H9 (cell line): ENCODE results near the gene SMPX. TPM values are rescaled to one million over a fixed set of nuclear protein-coding genes. Genes with fewer than 3 reads are reported as not detected.

ENCODE experiments used
- DNase-seq: peaks from one replicate; pipeline ENCODE4 v3.0.0-alpha.2; 2017
- H2AFZ ChIP-seq: one replicate; pipeline ENCODE4 v1.6.1; 2013; ENCODE audit warnings: mild to moderate bottlenecking, low read length, control low read depth, moderate library complexity
- H2AK5ac ChIP-seq: 2 replicates; pipeline ENCODE4 v1.6.1; 2013; ENCODE audit warnings: low read length, control low read depth, mixed read lengths; ENCODE audit not compliant: insufficient read length
- H2BK120ac ChIP-seq: one replicate; pipeline ENCODE4 v1.6.1; 2013; ENCODE audit warnings: low read depth, mild to moderate bottlenecking, low read length, control low read depth, inconsistent platforms; ENCODE audit not compliant: poor library complexity, severe bottlenecking
- H2BK12ac ChIP-seq: 2 replicates; pipeline ENCODE4 v1.6.1; 2013; ENCODE audit warnings: low read length, control low read depth, mixed read lengths, low read depth; ENCODE audit not compliant: insufficient read length
- H2BK15ac ChIP-seq: 2 replicates; pipeline ENCODE4 v1.6.1; 2013; ENCODE audit warnings: low read depth, low read length, control low read depth
- H2BK20ac ChIP-seq: one replicate; pipeline ENCODE4 v1.6.1; 2013; ENCODE audit warnings: low read depth, mild to moderate bottlenecking, low read length, control low read depth, inconsistent platforms; ENCODE audit not compliant: poor library complexity, severe bottlenecking
- H2BK5ac ChIP-seq: 2 replicates; pipeline ENCODE4 v1.6.1; 2013; ENCODE audit warnings: low read length, control low read depth, mixed read lengths; ENCODE audit not compliant: insufficient read length
- H3K14ac ChIP-seq: 2 replicates; pipeline ENCODE4 v1.6.1; 2013; ENCODE audit warnings: low read length, control low read depth; ENCODE audit not compliant: insufficient read depth
- H3K18ac ChIP-seq: 2 replicates; pipeline ENCODE4 v1.6.1; 2013; ENCODE audit warnings: low read depth, mild to moderate bottlenecking, mixed read lengths, low read length, control low read depth; ENCODE audit not compliant: insufficient read length
- H3K23ac ChIP-seq: 2 replicates; pipeline ENCODE4 v1.6.1; 2013; ENCODE audit warnings: low read length, control low read depth, mixed read lengths, low read depth; ENCODE audit not compliant: insufficient read length
- H3K23me2 ChIP-seq: 2 replicates; pipeline ENCODE4 v1.6.1; 2013; ENCODE audit warnings: low read depth, mild to moderate bottlenecking, mixed read lengths, low read length, control low read depth; ENCODE audit not compliant: insufficient read length, poor library complexity, severe bottlenecking
- H3K27ac ChIP-seq: 2 replicates; pipeline ENCODE4 v1.5.1; 2013; ENCODE audit warnings: low read length, control low read depth, mixed read lengths, low read depth; ENCODE audit not compliant: insufficient read length
- H3K27me3 ChIP-seq: 2 replicates; pipeline ENCODE4 v1.6.1; 2013; ENCODE audit warnings: low read length, control low read depth, inconsistent platforms; ENCODE audit not compliant: insufficient read depth
- H3K4ac ChIP-seq: 2 replicates; pipeline ENCODE4 v1.6.1; 2013; ENCODE audit warnings: low read depth, mild to moderate bottlenecking, control low read depth, inconsistent platforms, low read length, moderate library complexity
- H3K4me1 ChIP-seq: 2 replicates; pipeline ENCODE4 v1.6.1; 2013; ENCODE audit warnings: low read length, control low read depth, inconsistent platforms; ENCODE audit not compliant: insufficient read depth
- H3K4me2 ChIP-seq: 2 replicates; pipeline ENCODE4 v1.6.1; 2013; ENCODE audit warnings: low read length, control low read depth, mixed read lengths; ENCODE audit not compliant: insufficient read length, insufficient read depth
- H3K56ac ChIP-seq: 2 replicates; pipeline ENCODE4 v1.6.1; 2013; ENCODE audit warnings: low read depth, mild to moderate bottlenecking, mixed read lengths, low read length, control low read depth; ENCODE audit not compliant: insufficient read length
- H3K79me1 ChIP-seq: 2 replicates; pipeline ENCODE4 v1.6.1; 2013; ENCODE audit warnings: low read depth, mild to moderate bottlenecking, moderate library complexity, low read length, control low read depth, inconsistent platforms; ENCODE audit not compliant: insufficient read depth, poor library complexity, severe bottlenecking
- H3K79me2 ChIP-seq: 2 replicates; pipeline ENCODE4 v1.6.1; 2013; ENCODE audit warnings: low read length, control low read depth, inconsistent platforms; ENCODE audit not compliant: insufficient read depth
- H3K9ac ChIP-seq: 2 replicates; pipeline ENCODE4 v1.6.1; 2013; ENCODE audit warnings: low read length, control low read depth, mixed read lengths; ENCODE audit not compliant: insufficient read length; ENCODE audit errors: extremely low read depth
- H3K9me3 ChIP-seq: one replicate; pipeline ENCODE4 v1.6.1; 2013; ENCODE audit warnings: low read depth, low read length, inconsistent platforms; ENCODE audit not compliant: control insufficient read depth
- H3T11ph ChIP-seq: one replicate; pipeline ENCODE4 v1.6.1; 2013; ENCODE audit warnings: mild to moderate bottlenecking, low read length, control low read depth, inconsistent platforms
- H4K20me1 ChIP-seq: one replicate; pipeline ENCODE4 v1.6.1; 2013; ENCODE audit not compliant: control insufficient read depth, insufficient read length, insufficient read depth
- H4K5ac ChIP-seq: 2 replicates; pipeline ENCODE4 v1.6.1; 2013; ENCODE audit warnings: low read depth, mild to moderate bottlenecking, mixed read lengths, low read length, control low read depth; ENCODE audit not compliant: insufficient read length
- H4K8ac ChIP-seq: replicated peaks from 2 replicates; pipeline ENCODE4 v1.6.1; 2013; ENCODE audit warnings: low read length, control low read depth, mixed read lengths, low read depth; ENCODE audit not compliant: insufficient read length
- H4K91ac ChIP-seq: 2 replicates; pipeline ENCODE4 v1.6.1; 2013; ENCODE audit warnings: low read depth, mild to moderate bottlenecking, moderate library complexity, mixed read lengths, low read length, control low read depth; ENCODE audit not compliant: insufficient read length
- H3K27ac Mint-ChIP-seq, 3 experiments: 2 replicates in 2 of 3; 3 replicates in 1 of 3; pipeline ENCODE4 v1.8.0; 2020 to 2021; ENCODE audit warnings: mixed read lengths in 3 of 3, mild to moderate bottlenecking in 1 of 3, moderate library complexity in 1 of 3
- H3K27me3 Mint-ChIP-seq: 2 replicates; pipeline ENCODE4 v1.8.0; 2021; ENCODE audit warnings: low read depth, mild to moderate bottlenecking, moderate library complexity, mixed read lengths
- H3K36me3 Mint-ChIP-seq, 3 experiments: 2 replicates in 2 of 3; 3 replicates in 1 of 3; pipeline ENCODE4 v1.8.0; 2020 to 2021; ENCODE audit warnings: low read depth in 3 of 3, mixed read lengths in 3 of 3; ENCODE audit not compliant: insufficient read depth in 1 of 3
- H3K4me1 Mint-ChIP-seq, 2 experiments: 2 replicates each; pipeline ENCODE4 v1.8.0; 2020; ENCODE audit warnings: mixed read lengths in 2 of 2
- H3K4me3 Mint-ChIP-seq, 2 experiments: 2 replicates in 1 of 2; 3 replicates in 1 of 2; pipeline ENCODE4 v1.8.0; 2020 to 2021; ENCODE audit warnings: mild to moderate bottlenecking in 2 of 2, mixed read lengths in 2 of 2, moderate library complexity in 1 of 2
- H3K9me3 Mint-ChIP-seq, 2 experiments: 2 replicates in 1 of 2; 3 replicates in 1 of 2; pipeline ENCODE4 v1.8.0; 2020; ENCODE audit warnings: mild to moderate bottlenecking in 2 of 2, mixed read lengths in 2 of 2, moderate library complexity in 1 of 2
- CTCF ChIP-seq: fragments of 200-600 bp; sonication (generic); conservative IDR thresholded peaks from 3 replicates; pipeline ENCODE4 v1.8.0; 2021; ENCODE audit warnings: antibody characterized with exemption, mild to moderate bottlenecking
- WGBS: extraction: QIAGEN DNeasy Blood & Tissue Kit; methylation state at CpG from one replicate; pipeline ENCODE4 v1.1.7; 2013; ENCODE audit warnings: missing lambda C conversion rate, low lambda C conversion rate, mixed read lengths; ENCODE audit not compliant: insufficient read length; ENCODE audit errors: extremely low coverage; 5-methylcytosine and 5-hydroxymethylcytosine counted together
- total RNA-seq: library from RNA; stranded (reverse); gene quantifications from 2 replicates; pipeline ENCODE4 v1.2.1, GENCODE V29; 2021

Gene SMPX
- total RNA-seq, 1 experiment from 2014 or later, result not detected

DNA sequence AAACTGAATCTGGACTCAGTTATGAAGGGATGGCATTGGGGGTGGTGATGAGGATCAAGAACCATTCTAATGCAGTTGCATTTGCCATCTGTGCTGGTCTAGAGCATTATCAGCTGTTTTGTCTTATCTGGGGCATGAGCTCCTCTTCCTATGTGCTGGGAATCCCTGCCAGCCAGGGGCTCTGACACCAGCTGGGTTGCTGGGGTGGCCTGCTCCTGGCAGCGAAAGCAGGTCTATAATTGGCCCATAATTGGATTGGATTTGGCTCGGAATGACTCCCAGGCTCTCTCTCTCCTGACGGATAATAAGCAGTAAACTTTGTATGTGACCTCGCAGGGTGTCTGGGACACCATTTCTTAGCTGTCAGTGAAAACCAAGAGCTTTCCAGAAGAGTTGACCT, 34.1 kb downstream of the SMPX start:
- no peaks in the 10 kb centered on the region; the same call in 1 of the 2 replicates for H3K79me2 ChIP-seq
- no peak overlapping the region for H3K18ac ChIP-seq
- no peaks in the 10 kb centered on the region for H3K4me1 ChIP-seq
- no peak overlapping the region for H3K4me2 ChIP-seq
- H3K9me3 ChIP-seq, result peaks cover 7% of the 10 kb centered on the region
- no peak overlapping the region for H4K8ac ChIP-seq
- H3K36me3 Mint-ChIP-seq, result no peaks in the 10 kb centered on the region
- H2BK120ac ChIP-seq, result no peak overlapping the region
- H4K20me1 ChIP-seq, result no peaks in the 10 kb centered on the region
- no peak overlapping the region for H2BK5ac ChIP-seq
- H3K4me1 Mint-ChIP-seq, result peaks cover 10 to 13% of the 10 kb centered on the region in 2 experiments
- H3K56ac ChIP-seq, result no peak overlapping the region
- H3K14ac ChIP-seq, result no peak overlapping the region
- no peak overlapping the region for H3K23ac ChIP-seq
- H3K27me3 ChIP-seq, result no peaks in the 10 kb centered on the region
- no peak overlapping the region for H2AFZ ChIP-seq
- H2BK20ac ChIP-seq, result no peak overlapping the region
- no peak overlapping the region for H3K27ac ChIP-seq
- no peaks in the 10 kb centered on the region for H3K79me1 ChIP-seq
- H3K4ac ChIP-seq, result no peak overlapping the region
- no peak for DNase-seq
- H2BK12ac ChIP-seq, result no peak overlapping the region
- no peak overlapping the region for H4K5ac ChIP-seq
- no peak overlapping the region for H3K27ac Mint-ChIP-seq
- no peak overlapping the region for H3K9ac ChIP-seq
- H3T11ph ChIP-seq, result no peak overlapping the region
- H2BK15ac ChIP-seq, result no peak overlapping the region
- H3K9me3 Mint-ChIP-seq, result peaks cover 0 to 10% of the 10 kb centered on the region in 2 experiments; a peak in 2 of 5 replicates
- no CpG with 5 or more reads among the region's 4 CpGs for WGBS
- H4K91ac ChIP-seq, result no peak overlapping the region
- H3K27me3 Mint-ChIP-seq, result no peaks in the 10 kb centered on the region
- H3K4me3 Mint-ChIP-seq, result no peak overlapping the region
- H2AK5ac ChIP-seq, result no peak overlapping the region
- no peaks in the 10 kb centered on the region for H3K23me2 ChIP-seq
- TF ChIP-seq CTCF, result no peak
